Suprapubic skin (tissue), 4 donors: Measurements from ENCODE around the gene SLC48A1. TPM values are rescaled to one million over a fixed set of nuclear protein-coding genes. Genes with fewer than 3 reads are reported as not detected.
A peak's percentile ranks its signal among the peaks of the same experiment; 100 is the strongest.

Source experiments
- DNase-seq, 2 donors: peaks; one replicate each; pipeline ENCODE4 v3.0.0-alpha.2; 2019; ENCODE audit warnings: low spot score in 2 of 2
- H3K27ac ChIP-seq: fragments of 200-600 bp; sonication (generic); one replicate; pipeline ENCODE4 v1.5.1; 2019
- H3K27me3 ChIP-seq: fragments of 200-600 bp; sonication (generic); one replicate; pipeline ENCODE4 v1.5.1; 2019
- H3K36me3 ChIP-seq: fragments of 200-600 bp; sonication (generic); one replicate; pipeline ENCODE4 v1.5.1; 2019
- H3K4me1 ChIP-seq: fragments of 200-600 bp; sonication (generic); one replicate; pipeline ENCODE4 v1.5.1; 2019
- H3K4me3 ChIP-seq: fragments of 200-600 bp; sonication (generic); one replicate; pipeline ENCODE4 v1.5.1; 2019; ENCODE audit warnings: mild to moderate bottlenecking
- H3K9me3 ChIP-seq: fragments of 200-600 bp; sonication (generic); one replicate; pipeline ENCODE4 v1.5.1; 2019
- CTCF ChIP-seq, 2 donors: fragments of 200-600 bp in 1 of 2; fragments of 450-650 bp in 1 of 2; sonication (generic) in 1 of 2; IDR thresholded peaks; one replicate each; pipeline ENCODE4 v1.5.1; 2016 to 2019; ENCODE audit warnings: antibody characterized with exemption in 2 of 2, mild to moderate bottlenecking in 1 of 2, moderate library complexity in 1 of 2
- EP300 ChIP-seq: sonication (generic); formaldehyde crosslinking; IDR thresholded peaks from one replicate; pipeline ENCODE4 v1.6.1; 2017; ENCODE audit warnings: antibody characterized with exemption
- POLR2A ChIP-seq, 2 donors: fragments of 450-650 bp; IDR thresholded peaks; one replicate each; pipeline ENCODE4 v1.6.1; 2017; ENCODE audit warnings: antibody characterized with exemption in 2 of 2, mild to moderate bottlenecking in 2 of 2, moderate library complexity in 2 of 2
- POLR2AphosphoS5 ChIP-seq, 3 donors: sonication (generic); formaldehyde crosslinking; IDR thresholded peaks; one replicate each; pipeline ENCODE4 v1.6.1; 2017; ENCODE audit warnings: antibody characterized with exemption in 3 of 3
- WGBS: methylation state at CpG from one replicate; pipeline ENCODE4 v1.1.5; 2018; 5-methylcytosine and 5-hydroxymethylcytosine counted together
- total RNA-seq, 4 donors: library from RNA; depleted of rRNA; stranded (reverse); fragments of >200 nt; gene quantifications; one replicate each; pipeline ENCODE4 v1.1.0, GENCODE V29; 2016

The SLC48A1 gene
- total RNA-seq, 4 donors from 2014 or later, result 38.2 to 53.6 (median 44.7) TPM

GRCh38 chr12:47822401-47822800 lies 49.4 kb downstream of the SLC48A1 start:
- no peak for DNase-seq
- peaks cover 87% of the 10 kb centered on the region for H3K4me1 ChIP-seq
- 39% methylated on average over 2 of the region's 2 CpGs for WGBS
- no peaks in the 10 kb centered on the region for H3K9me3 ChIP-seq
- H3K36me3 ChIP-seq, result no peaks in the 10 kb centered on the region
- peak overlapping the region; percentile 97 for H3K27ac ChIP-seq
- no peak for TF ChIP-seq POLR2AphosphoS5 (IDR thresholded peaks at IDR 0.05)
- TF ChIP-seq POLR2A (IDR thresholded peaks at IDR 0.05), result no peak
- no peak for TF ChIP-seq EP300
- TF ChIP-seq CTCF (IDR thresholded peaks at IDR 0.05), result no peak
- no peak overlapping the region for H3K4me3 ChIP-seq
- H3K27me3 ChIP-seq, result no peaks in the 10 kb centered on the region

GRCh38 chr12:47822863-47823262 lies 49.8 kb downstream of the SLC48A1 start:
- Histone ChIP-seq H3K4me3 (no peak overlapping the region), H3K36me3 (no peaks in the 10 kb centered on the region), H3K27me3 (no peaks in the 10 kb centered on the region), H3K27ac (peak overlapping the region; percentile 97), H3K4me1 (peaks cover 87% of the 10 kb centered on the region), H3K9me3 (no peaks in the 10 kb centered on the region)
- no peak for DNase-seq
- TF ChIP-seq POLR2AphosphoS5 (IDR thresholded peaks at IDR 0.05), result no peak
- TF ChIP-seq POLR2A (IDR thresholded peaks at IDR 0.05), result no peak
- TF ChIP-seq EP300, result no peak
- TF ChIP-seq CTCF (IDR thresholded peaks at IDR 0.05), result no peak
- WGBS, result 81% methylated on average over 3 of the region's 3 CpGs

- Histone ChIP-seq H3K27me3 (no peaks in the 10 kb centered on the region), H3K4me1 (peaks cover 87% of the 10 kb centered on the region), H3K9me3 (no peaks in the 10 kb centered on the region), H3K36me3 (no peaks in the 10 kb centered on the region), H3K4me3 (no peak overlapping the region), H3K27ac (peak overlapping the region; percentile 97)
- TF ChIP-seq CTCF (IDR thresholded peaks at IDR 0.05) (no peak), POLR2A (IDR thresholded peaks at IDR 0.05) (no peak), EP300 (no peak)
- 91% methylated on average over 5 of the region's 5 CpGs for WGBS
- DNase-seq, result no peak
Measured at GRCh38 chr12:47823422-47824086, 50.5 kb downstream of the SLC48A1 start.

GRCh38 chr12:47824198-47824597 lies 51.2 kb downstream of the SLC48A1 start:
- Histone ChIP-seq H3K27ac (peak overlapping the region; percentile 97), H3K4me3 (no peak overlapping the region), H3K27me3 (no peaks in the 10 kb centered on the region), H3K4me1 (peaks cover 89% of the 10 kb centered on the region), H3K36me3 (no peaks in the 10 kb centered on the region), H3K9me3 (no peaks in the 10 kb centered on the region)
- no peak for DNase-seq
- TF ChIP-seq POLR2AphosphoS5 (IDR thresholded peaks at IDR 0.05) (no peak), CTCF (IDR thresholded peaks at IDR 0.05) (no peak), EP300 (no peak), POLR2A (IDR thresholded peaks at IDR 0.05) (no peak)
- 69% methylated on average over 2 of the region's 2 CpGs for WGBS

GRCh38 chr12:47824635-47825034 lies 51.6 kb downstream of the SLC48A1 start:
- Histone ChIP-seq H3K9me3 (no peaks in the 10 kb centered on the region), H3K27ac (peak overlapping the region; percentile 97), H3K36me3 (no peaks in the 10 kb centered on the region), H3K4me3 (no peak overlapping the region), H3K4me1 (peaks cover 93% of the 10 kb centered on the region), H3K27me3 (no peaks in the 10 kb centered on the region)
- TF ChIP-seq CTCF (IDR thresholded peaks at IDR 0.05) (no peak), EP300 (no peak), POLR2AphosphoS5 (IDR thresholded peaks at IDR 0.05) (no peak), POLR2A (IDR thresholded peaks at IDR 0.05) (no peak)
- DNase-seq, result no peak
- 44% methylated on average over 3 of the region's 3 CpGs for WGBS
